H1 (cell line): ENCODE measurements around the gene TTL. TPM values are rescaled to one million over a fixed set of nuclear protein-coding genes. Genes with fewer than 3 reads are reported as not detected.
"Not testable (repeated sequence)": the region's sequence is repeated elsewhere in the genome, so short reads cannot be mapped to it uniquely, and the experiment has no call there.

Source experiments
- CTCF ChIA-PET: fragments of 300-600 bp; sonication (Branson Sonifier 250); formaldehyde crosslinking; loops from one replicate; lab custom pipeline; 2021; ENCODE audit not compliant: partially characterized antibody; lab: Charles Lee
- POLR2A ChIA-PET: fragments of 300-600 bp; sonication (Branson Sonifier 250); formaldehyde crosslinking; loops from one replicate; lab custom pipeline; 2021; ENCODE audit warnings: inconsistent platforms; ENCODE audit not compliant: partially characterized antibody; lab: Charles Lee
- DNase-seq, 2 experiments: peaks; one replicate each; pipeline versions ENCODE4 v3.0.0 to v3.0.0-alpha.2; 2010 to 2022; ENCODE audit warnings: low spot score in 2 of 2, low read depth in 1 of 2, mixed read lengths in 1 of 2
- FAIRE-seq: peaks from 2 replicates; lab custom pipeline; 2011; peaks lifted over from hg19 to GRCh38; lab: Jason Lieb, UNC
- H2AFZ ChIP-seq: 2 replicates; pipeline ENCODE4 v1.8.1; 2012; ENCODE audit warnings: low read length, inconsistent platforms
- H2AK5ac ChIP-seq: 2 replicates; pipeline ENCODE4 v1.6.1; 2013; ENCODE audit warnings: low read depth, low read length
- H2BK120ac ChIP-seq: replicated peaks from 2 replicates; pipeline ENCODE3; 2013; ENCODE audit warnings: low read depth, low read length, inconsistent platforms
- H2BK12ac ChIP-seq: 2 replicates; pipeline ENCODE4 v1.6.1; 2013; ENCODE audit warnings: low read depth, low read length
- H2BK15ac ChIP-seq: 2 replicates; pipeline ENCODE4 v1.6.1; 2013; ENCODE audit warnings: low read length
- H2BK20ac ChIP-seq: 2 replicates; pipeline ENCODE4 v1.6.1; 2013; ENCODE audit warnings: low read length
- H2BK5ac ChIP-seq: 2 replicates; pipeline ENCODE4 v1.6.1; 2013; ENCODE audit warnings: low read depth, low read length
- H3K14ac ChIP-seq: 2 replicates; pipeline ENCODE4 v1.6.1; 2013; ENCODE audit warnings: inconsistent platforms; ENCODE audit not compliant: insufficient read length
- H3K18ac ChIP-seq: 2 replicates; pipeline ENCODE4 v1.6.1; 2013; ENCODE audit warnings: low read length; ENCODE audit errors: extremely low read depth
- H3K23ac ChIP-seq: 2 replicates; pipeline ENCODE4 v1.6.1; 2013; ENCODE audit warnings: inconsistent platforms; ENCODE audit not compliant: insufficient read length
- H3K23me2 ChIP-seq: 2 replicates; pipeline ENCODE4 v1.6.1; 2013; ENCODE audit warnings: low read depth, low read length
- H3K27ac ChIP-seq: 2 replicates; pipeline ENCODE4 v1.6.1; 2011; ENCODE audit warnings: low read depth, low read length, inconsistent platforms
- H3K27me3 ChIP-seq, 4 experiments: replicated peaks in 1 of 4; 1 replicate in 1 of 4; 2 replicates in 3 of 4; pipeline versions ENCODE4 v1.6.1 to v1.8.1; 2011 to 2013; ENCODE audit warnings: low read length in 3 of 4, mild to moderate bottlenecking in 3 of 4, inconsistent platforms in 2 of 4, mixed read lengths in 2 of 4, moderate library complexity in 1 of 4; ENCODE audit not compliant: control insufficient read depth in 3 of 4, insufficient read depth in 3 of 4; ENCODE audit errors: extremely low read depth in 1 of 4
- H3K36me3 ChIP-seq, 4 experiments: 2 replicates each; pipeline versions ENCODE4 v1.6.1 to v1.8.1; 2011 to 2013; ENCODE audit warnings: mild to moderate bottlenecking in 4 of 4, low read length in 3 of 4, moderate library complexity in 2 of 4, control low read depth in 1 of 4, inconsistent platforms in 1 of 4; ENCODE audit not compliant: insufficient read depth in 4 of 4, control insufficient read depth in 2 of 4
- H3K4ac ChIP-seq: replicated peaks from 2 replicates; pipeline ENCODE3; 2013; ENCODE audit warnings: low read length, low read depth, mixed read lengths, inconsistent platforms; ENCODE audit not compliant: insufficient read length
- H3K4me1 ChIP-seq, 4 experiments: replicated peaks in 1 of 4; 1 replicate in 1 of 4; 2 replicates in 3 of 4; pipeline versions ENCODE4 v1.6.1 to v1.8.1; 2011 to 2013; ENCODE audit warnings: low read length in 3 of 4, inconsistent platforms in 2 of 4, mixed read lengths in 1 of 4; ENCODE audit not compliant: insufficient read depth in 4 of 4, control insufficient read depth in 3 of 4
- H3K4me2 ChIP-seq, 2 experiments: 2 replicates each; pipeline versions ENCODE4 v1.6.1 to v1.8.1; 2011 to 2013; ENCODE audit warnings: low read depth in 2 of 2, low read length in 2 of 2, control low read depth in 1 of 2, inconsistent platforms in 1 of 2, mild to moderate bottlenecking in 1 of 2; ENCODE audit not compliant: insufficient read depth in 1 of 2
- H3K4me3 ChIP-seq, 4 experiments: fragments of 200-600, 300-600 bp in 1 of 4; sonication (generic), shearing (Covaris generic), sonication (Bioruptor Twin) in 1 of 4; 2 replicates each; pipeline versions ENCODE4 v1.5.1 to v1.8.1; 2011 to 2016; ENCODE audit warnings: low read length in 4 of 4, low read depth in 3 of 4, control low read depth in 2 of 4, inconsistent platforms in 2 of 4, mild to moderate bottlenecking in 2 of 4, mixed read lengths in 1 of 4, moderate library complexity in 1 of 4; ENCODE audit not compliant: insufficient read depth in 2 of 4; ENCODE audit errors: extremely low read depth in 1 of 4
- H3K56ac ChIP-seq: replicated peaks from 2 replicates; pipeline ENCODE3; 2013; ENCODE audit warnings: low read depth, mild to moderate bottlenecking, mixed read lengths, low read length, inconsistent platforms; ENCODE audit not compliant: insufficient read length
- H3K79me1 ChIP-seq: 2 replicates; pipeline ENCODE4 v1.6.1; 2013; ENCODE audit warnings: low read depth, low read length, control low read depth
- H3K79me2 ChIP-seq, 2 experiments: 2 replicates each; pipeline versions ENCODE4 v1.6.1 to v1.8.1; 2012 to 2013; ENCODE audit warnings: low read length in 2 of 2, mild to moderate bottlenecking in 2 of 2, inconsistent platforms in 1 of 2; ENCODE audit not compliant: insufficient read depth in 2 of 2, control insufficient read depth in 1 of 2
- H3K9ac ChIP-seq, 4 experiments: replicated peaks in 1 of 4; 1 replicate in 1 of 4; 2 replicates in 3 of 4; pipeline versions ENCODE4 v1.6.1 to v1.8.1; 2011 to 2013; ENCODE audit warnings: low read depth in 3 of 4, low read length in 3 of 4, control low read depth in 2 of 4, mild to moderate bottlenecking in 2 of 4, moderate library complexity in 2 of 4, inconsistent platforms in 1 of 4; ENCODE audit errors: extremely low read depth in 1 of 4
- H3K9me3 ChIP-seq, 2 experiments: 2 replicates each; pipeline versions ENCODE4 v1.6.1 to v1.8.1; 2012 to 2013; ENCODE audit warnings: mild to moderate bottlenecking in 2 of 2, moderate library complexity in 2 of 2, control low read depth in 1 of 2, inconsistent platforms in 1 of 2, low read depth in 1 of 2, low read length in 1 of 2, mixed read lengths in 1 of 2; ENCODE audit not compliant: insufficient read depth in 2 of 2
- H4K20me1 ChIP-seq, 2 experiments: replicated peaks in 1 of 2; 2 replicates each; pipeline versions ENCODE3 to v1.8.1; 2011 to 2013; ENCODE audit warnings: inconsistent platforms in 2 of 2, low read length in 2 of 2, mild to moderate bottlenecking in 1 of 2; ENCODE audit not compliant: insufficient read depth in 2 of 2, control insufficient read depth in 1 of 2
- H4K5ac ChIP-seq: 2 replicates; pipeline ENCODE4 v1.6.1; 2013; ENCODE audit warnings: low read length, low read depth, mixed read lengths, inconsistent platforms; ENCODE audit not compliant: insufficient read length
- H4K8ac ChIP-seq: 2 replicates; pipeline ENCODE4 v1.8.0; 2013; ENCODE audit warnings: mild to moderate bottlenecking, moderate library complexity, low read length, inconsistent platforms; ENCODE audit not compliant: insufficient read depth; ENCODE audit errors: extremely low read depth
- H4K91ac ChIP-seq: replicated peaks from 2 replicates; pipeline ENCODE3; 2013; ENCODE audit warnings: low read length, mixed read lengths, inconsistent platforms; ENCODE audit not compliant: insufficient read length
- WGBS, 2 experiments: shearing (Covaris generic) in 1 of 2; methylation state at CpG; one replicate each; pipeline versions ENCODE4 v1.1.6 to v1.1.7; 2013 to 2015; ENCODE audit warnings: low lambda C conversion rate in 2 of 2, mixed read lengths in 2 of 2, inconsistent platforms in 1 of 2, low coverage in 1 of 2, missing lambda C conversion rate in 1 of 2; ENCODE audit not compliant: insufficient replicate concordance in 2 of 2, insufficient coverage in 1 of 2, insufficient read length in 1 of 2; ENCODE audit errors: extremely low coverage in 1 of 2, missing lambda C conversion rate in 1 of 2; 5-methylcytosine and 5-hydroxymethylcytosine counted together
- polyA plus RNA-seq, 7 experiments: library from polyadenylated mRNA; depleted of rRNA in 3 of 7; stranded (reverse) in 5 of 7; unstranded in 2 of 7; fragments of >200 nt in 5 of 7; fragments of 200-250 nt in 2 of 7; gene quantifications; 1 replicate in 5 of 7; 2 replicates in 1 of 7; 4 replicates in 1 of 7; pipeline versions ENCODE4 v1.2.1 to v1.2.3, GENCODE V29; 2011 to 2013; ENCODE audit warnings: missing spikeins in 2 of 7, mixed read lengths in 2 of 7
- total RNA-seq: library from RNA; stranded (reverse); fragmentation: NEBNext Ultra II Directional; extraction: Animal tissue kit (Norgen Biotek cat#: 25700); gene quantifications from 2 replicates; pipeline ENCODE4 v1.2.1, GENCODE V29; 2021

The TTL gene
- total and polyA plus RNA-seq, 2 of the 8 experiments (the other 6 are each of a cell fraction or from before 2014, with no cell fraction given) = 17.5 to 57.1 TPM

DNA sequence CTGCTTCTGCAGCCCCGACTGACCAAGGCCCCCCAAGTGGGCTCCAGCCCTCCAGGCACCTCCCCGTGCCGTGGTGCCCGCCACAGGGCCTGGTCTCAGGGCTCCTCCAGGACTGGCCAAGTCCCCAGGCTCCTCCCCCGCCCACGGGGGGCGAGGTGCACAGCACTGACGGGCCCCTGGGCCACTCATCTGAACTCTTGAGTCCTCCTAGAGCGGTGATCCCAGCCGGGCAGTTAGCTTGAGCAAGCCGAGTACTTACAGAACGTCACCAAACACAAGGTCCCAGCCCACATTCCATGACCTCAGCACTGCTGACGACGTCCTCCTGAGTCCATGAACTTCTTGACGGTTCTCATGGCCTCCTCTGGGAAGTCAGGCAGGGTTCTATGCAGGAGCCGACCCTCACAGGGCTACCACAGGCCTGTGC lies 44.5 kb upstream of the TTL start:
- H3K4me2 ChIP-seq, H4K20me1 ChIP-seq, H3K79me1 ChIP-seq, H2BK12ac ChIP-seq, H2AK5ac ChIP-seq, H3K23ac ChIP-seq, H3K36me3 ChIP-seq, H2BK15ac ChIP-seq, H3K14ac ChIP-seq, H3K9me3 ChIP-seq, H4K91ac ChIP-seq, H2BK5ac ChIP-seq, H4K5ac ChIP-seq, H3K18ac ChIP-seq, H2AFZ ChIP-seq, H3K9ac ChIP-seq, H3K27ac ChIP-seq, DNase-seq, H3K4ac ChIP-seq, H4K8ac ChIP-seq, CTCF ChIA-PET, H3K27me3 ChIP-seq, FAIRE-seq, H3K4me1 ChIP-seq, H3K56ac ChIP-seq, H2BK120ac ChIP-seq, POLR2A ChIA-PET, H2BK20ac ChIP-seq, H3K79me2 ChIP-seq, H3K23me2 ChIP-seq, H3K4me3 ChIP-seq: not testable (repeated sequence)
- WGBS, 2 experiments = 87% methylated on average over 8 of the region's 16 CpGs; no CpG with 5 or more reads in 1 of the 2 experiments

DNA sequence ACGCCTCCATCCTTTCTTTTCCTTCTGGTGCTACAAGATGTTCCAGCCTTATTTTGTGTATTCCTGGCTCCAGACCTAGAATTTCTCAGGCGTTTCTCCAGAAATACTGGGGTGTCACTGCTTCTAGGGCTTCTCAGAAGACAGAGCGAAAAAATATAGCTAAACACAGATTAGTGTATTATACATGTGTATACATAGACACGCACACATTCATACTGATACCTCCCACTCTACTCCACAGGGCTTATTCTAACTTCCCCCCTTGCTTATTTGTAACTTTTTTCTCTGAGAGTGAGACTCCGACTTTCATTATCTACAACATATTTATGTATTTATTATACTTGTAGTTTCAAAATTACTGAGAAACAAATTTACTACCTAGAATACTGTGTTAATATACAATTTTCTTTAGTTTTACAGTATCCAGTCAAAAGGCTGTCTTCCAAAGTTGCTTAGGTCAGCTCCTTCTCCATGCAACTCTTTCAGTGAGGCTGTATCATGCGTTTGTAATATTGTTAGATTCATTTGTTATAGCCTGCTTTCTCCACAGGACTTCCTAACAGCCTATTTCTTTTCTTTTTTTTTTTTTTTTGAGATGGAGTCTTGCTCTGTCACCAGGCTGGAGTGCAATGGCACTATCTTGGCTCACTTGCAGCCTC lies 43.2 kb upstream of the TTL start:
- H3K18ac ChIP-seq, H2AK5ac ChIP-seq, H2BK20ac ChIP-seq, H2BK12ac ChIP-seq, H3K4me1 ChIP-seq, H4K5ac ChIP-seq, H4K91ac ChIP-seq, H3K27me3 ChIP-seq, H3K9me3 ChIP-seq, H3K4me3 ChIP-seq, H3K23ac ChIP-seq, DNase-seq, H2BK5ac ChIP-seq, H3K23me2 ChIP-seq, H3K79me2 ChIP-seq, H4K20me1 ChIP-seq, H3K4me2 ChIP-seq, CTCF ChIA-PET, H3K79me1 ChIP-seq, H3K9ac ChIP-seq, FAIRE-seq, H3K56ac ChIP-seq, H3K4ac ChIP-seq, H3K14ac ChIP-seq, H2AFZ ChIP-seq, H3K27ac ChIP-seq, H3K36me3 ChIP-seq, H2BK15ac ChIP-seq, POLR2A ChIA-PET, H4K8ac ChIP-seq, H2BK120ac ChIP-seq: not testable (repeated sequence)
- WGBS, 2 experiments = 87% methylated on average over 6 of the region's 6 CpGs; no CpG with 5 or more reads in 1 of the 2 experiments
